Measurements from ENCODE around the gene OR5H14.

DNA sequence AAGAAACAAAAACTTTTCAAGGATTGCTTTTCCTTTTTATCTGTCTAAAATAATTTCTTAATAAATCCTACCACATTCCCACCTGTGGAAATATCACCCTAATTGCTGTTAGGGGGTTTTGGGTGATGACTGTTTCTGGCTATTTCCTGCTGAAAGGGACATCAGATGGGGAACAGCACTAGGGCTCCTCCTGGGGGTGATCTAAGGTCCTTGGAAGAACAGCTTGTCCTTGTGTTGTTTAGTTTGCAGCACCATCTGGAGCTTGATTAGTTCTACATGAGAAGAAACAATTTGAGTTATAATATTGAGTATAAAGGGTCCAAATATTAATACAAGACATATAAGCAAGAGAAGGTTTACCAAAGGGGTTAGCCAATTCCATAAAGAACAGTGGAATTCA lies 37.9 kb downstream of the OR5H14 start:
- TF ChIP-seq POLR2A (IDR thresholded peaks at IDR 0.05; ENCODE audit: low read length): no peak
- TF ChIP-seq GATA1 (IDR thresholded peaks at IDR 0.05; ENCODE audit: low read depth, low read length): no peak

All from erythroblast (primary cell).